ENCODE data around the gene RNF180. TPM values are rescaled to one million over a fixed set of nuclear protein-coding genes. Genes with fewer than 3 reads are reported as not detected.

RNF180 gene, protein sequence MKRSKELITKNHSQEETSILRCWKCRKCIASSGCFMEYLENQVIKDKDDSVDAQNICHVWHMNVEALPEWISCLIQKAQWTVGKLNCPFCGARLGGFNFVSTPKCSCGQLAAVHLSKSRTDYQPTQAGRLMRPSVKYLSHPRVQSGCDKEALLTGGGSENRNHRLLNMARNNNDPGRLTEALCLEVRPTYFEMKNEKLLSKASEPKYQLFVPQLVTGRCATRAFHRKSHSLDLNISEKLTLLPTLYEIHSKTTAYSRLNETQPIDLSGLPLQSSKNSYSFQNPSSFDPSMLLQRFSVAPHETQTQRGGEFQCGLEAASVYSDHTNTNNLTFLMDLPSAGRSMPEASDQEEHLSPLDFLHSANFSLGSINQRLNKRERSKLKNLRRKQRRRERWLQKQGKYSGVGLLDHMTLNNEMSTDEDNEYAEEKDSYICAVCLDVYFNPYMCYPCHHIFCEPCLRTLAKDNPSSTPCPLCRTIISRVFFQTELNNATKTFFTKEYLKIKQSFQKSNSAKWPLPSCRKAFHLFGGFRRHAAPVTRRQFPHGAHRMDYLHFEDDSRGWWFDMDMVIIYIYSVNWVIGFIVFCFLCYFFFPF
- polyA plus RNA-seq (2012; ENCODE audit: missing spikeins): 0.98 TPM

DNA sequence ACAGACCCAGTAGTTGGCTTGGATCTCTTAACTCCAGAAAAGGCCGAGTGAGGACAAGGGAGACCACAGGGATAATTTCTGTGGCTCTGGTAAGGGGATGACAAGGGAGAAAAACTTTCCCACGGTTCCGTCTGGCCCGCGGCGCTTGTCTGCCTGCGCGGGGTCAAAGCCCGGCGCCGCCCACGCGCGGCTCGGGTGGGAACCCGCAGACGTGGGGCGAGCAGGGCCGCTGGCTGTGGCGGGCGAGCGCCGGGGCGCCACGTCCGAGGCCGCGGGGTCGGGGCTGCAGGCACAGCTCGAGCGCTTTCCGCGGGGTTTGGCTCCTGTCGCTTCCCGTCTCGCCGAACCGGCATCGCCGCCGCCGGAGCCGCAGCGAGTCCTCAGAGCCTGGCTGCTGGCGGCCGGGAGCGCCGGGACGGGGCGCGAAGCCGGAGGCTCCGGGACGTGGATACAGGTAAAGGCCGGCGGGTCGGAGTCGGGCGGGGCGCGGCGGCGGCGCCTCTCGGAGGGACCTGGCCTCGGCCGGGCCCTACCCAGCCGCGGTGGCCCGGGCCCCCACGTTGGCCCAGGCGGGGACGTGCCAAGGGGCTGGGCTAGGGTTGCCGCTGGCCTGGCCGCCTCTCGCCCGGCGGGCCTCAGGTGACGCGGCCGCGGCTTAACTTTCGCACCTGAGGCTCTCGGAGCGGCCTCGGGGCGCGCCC lies at the start of gene RNF180:
Gene RNF180 (plus strand): TSS at position 344 of the 701 bp plus-strand sequence. CDS start 34,965 bp downstream, outside the sequence.
- no peak for DNase-seq (ENCODE audit: insufficient read length)
- no peak for FAIRE-seq

GRCh38 chr5:64125521-64125920 lies 40.1 kb upstream of the RNF180 start:
- DNase-seq (ENCODE audit: insufficient read length) (no peak), FAIRE-seq (no peak)
- TF ChIP-seq POLR2AphosphoS5 (IDR thresholded peaks at IDR 0.05; ENCODE audit: low read depth, low read length): no peak
- TF ChIP-seq TAF1 (IDR thresholded peaks at IDR 0.05; ENCODE audit: borderline replicate concordance, low read depth, low read length): no peak
- no peak for TF ChIP-seq POLR2A (IDR thresholded peaks at IDR 0.05; ENCODE audit: low read depth, low read length)

More for the DNA sequence above, at the start of gene RNF180:
- no peak for TF ChIP-seq TAF1 (IDR thresholded peaks at IDR 0.05; ENCODE audit: borderline replicate concordance, low read depth, low read length)
- TF ChIP-seq POLR2AphosphoS5 (IDR thresholded peaks at IDR 0.05; ENCODE audit: low read depth, low read length): no peak
- no peak for TF ChIP-seq POLR2A (IDR thresholded peaks at IDR 0.05; ENCODE audit: low read depth, low read length)

- FAIRE-seq (no peak), DNase-seq (ENCODE audit: insufficient read length) (no peak)
- TF ChIP-seq POLR2AphosphoS5 (IDR thresholded peaks at IDR 0.05; ENCODE audit: low read depth, low read length) (no peak), POLR2A (IDR thresholded peaks at IDR 0.05; ENCODE audit: low read depth, low read length) (no peak), TAF1 (IDR thresholded peaks at IDR 0.05; ENCODE audit: borderline replicate concordance, low read depth, low read length) (no peak)
Observed at GRCh38 chr5:64126202-64126741, 39.4 kb upstream of the RNF180 start.

- DNase-seq (ENCODE audit: insufficient read length) (no peak), FAIRE-seq (no peak)
- TF ChIP-seq TAF1 (IDR thresholded peaks at IDR 0.05; ENCODE audit: borderline replicate concordance, low read depth, low read length) (no peak), POLR2AphosphoS5 (IDR thresholded peaks at IDR 0.05; ENCODE audit: low read depth, low read length) (no peak), POLR2A (IDR thresholded peaks at IDR 0.05; ENCODE audit: low read depth, low read length) (no peak)
Observed at GRCh38 chr5:64140018-64140417, 25.6 kb upstream of the RNF180 start.

GRCh38 chr5:64144425-64145215 lies 21.0 kb upstream of the RNF180 start:
- no peak for DNase-seq (ENCODE audit: insufficient read length)
- TF ChIP-seq POLR2A (IDR thresholded peaks at IDR 0.05; ENCODE audit: low read depth, low read length): no peak
- no peak for TF ChIP-seq POLR2AphosphoS5 (IDR thresholded peaks at IDR 0.05; ENCODE audit: low read depth, low read length)
- no peak for TF ChIP-seq TAF1 (IDR thresholded peaks at IDR 0.05; ENCODE audit: borderline replicate concordance, low read depth, low read length)
- no peak for FAIRE-seq

- DNase-seq (ENCODE audit: insufficient read length) (no peak), FAIRE-seq (no peak)
- TF ChIP-seq TAF1 (IDR thresholded peaks at IDR 0.05; ENCODE audit: borderline replicate concordance, low read depth, low read length) (no peak), POLR2AphosphoS5 (IDR thresholded peaks at IDR 0.05; ENCODE audit: low read depth, low read length) (no peak), POLR2A (IDR thresholded peaks at IDR 0.05; ENCODE audit: low read depth, low read length) (no peak)
Observed at GRCh38 chr5:64145216-64145895, 20.3 kb upstream of the RNF180 start.

DNA sequence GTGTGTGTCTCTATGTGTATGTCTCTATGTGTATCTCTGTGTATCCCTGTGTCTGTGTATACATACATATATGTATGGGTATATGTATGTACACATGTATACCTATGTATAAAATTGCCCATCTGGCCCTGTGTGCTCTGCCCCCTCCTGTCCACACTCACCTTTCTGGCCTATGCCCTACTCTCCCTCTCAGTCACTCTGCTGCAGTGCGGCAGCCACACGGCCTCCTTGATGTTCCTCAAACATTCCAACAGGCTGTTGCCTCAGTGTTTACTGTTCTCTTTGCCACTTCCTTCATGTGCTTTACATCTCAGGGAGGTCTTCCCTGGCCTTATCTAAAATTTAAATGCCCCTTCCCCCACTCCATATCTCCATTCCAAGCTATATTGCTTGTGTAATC lies 18.3 kb upstream of the RNF180 start:
- no peak for FAIRE-seq
- no peak for DNase-seq (ENCODE audit: insufficient read length)
- no peak for TF ChIP-seq POLR2AphosphoS5 (IDR thresholded peaks at IDR 0.05; ENCODE audit: low read depth, low read length)
- no peak for TF ChIP-seq TAF1 (IDR thresholded peaks at IDR 0.05; ENCODE audit: borderline replicate concordance, low read depth, low read length)
- TF ChIP-seq POLR2A (IDR thresholded peaks at IDR 0.05; ENCODE audit: low read depth, low read length): no peak

DNA sequence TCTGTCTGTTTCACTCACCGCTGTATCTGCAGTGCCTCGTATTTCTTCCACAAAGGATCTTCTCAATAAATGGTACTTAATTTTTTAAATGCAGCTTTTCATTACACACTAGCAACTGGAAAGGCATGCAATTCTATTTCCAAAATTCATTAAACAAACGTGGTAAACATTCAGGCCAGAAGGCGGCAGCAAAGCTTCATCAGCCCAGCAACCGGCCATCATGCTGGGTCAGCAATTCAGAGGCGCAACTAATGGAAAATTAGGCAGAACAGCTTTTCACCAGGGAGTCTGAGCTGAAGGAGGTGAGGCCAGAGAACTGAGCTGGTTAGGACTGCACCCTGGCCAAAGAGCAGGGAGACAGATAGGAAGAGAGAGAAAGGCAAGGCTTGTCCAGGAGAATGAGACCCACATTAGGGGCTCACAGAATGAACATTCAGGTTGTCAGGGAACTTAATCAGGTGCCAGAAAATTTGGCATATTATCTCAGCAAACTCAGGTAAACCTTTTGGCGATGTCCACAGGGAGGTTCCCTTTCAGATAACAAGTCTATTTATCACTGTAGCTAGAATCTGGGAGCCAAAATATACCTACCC lies 17.7 kb upstream of the RNF180 start:
- no peak for TF ChIP-seq POLR2A (IDR thresholded peaks at IDR 0.05; ENCODE audit: low read depth, low read length)
- no peak for TF ChIP-seq TAF1 (IDR thresholded peaks at IDR 0.05; ENCODE audit: borderline replicate concordance, low read depth, low read length)
- TF ChIP-seq POLR2AphosphoS5 (IDR thresholded peaks at IDR 0.05; ENCODE audit: low read depth, low read length): no peak
- DNase-seq (ENCODE audit: insufficient read length) (no peak), FAIRE-seq (peak; percentile 79)

DNA sequence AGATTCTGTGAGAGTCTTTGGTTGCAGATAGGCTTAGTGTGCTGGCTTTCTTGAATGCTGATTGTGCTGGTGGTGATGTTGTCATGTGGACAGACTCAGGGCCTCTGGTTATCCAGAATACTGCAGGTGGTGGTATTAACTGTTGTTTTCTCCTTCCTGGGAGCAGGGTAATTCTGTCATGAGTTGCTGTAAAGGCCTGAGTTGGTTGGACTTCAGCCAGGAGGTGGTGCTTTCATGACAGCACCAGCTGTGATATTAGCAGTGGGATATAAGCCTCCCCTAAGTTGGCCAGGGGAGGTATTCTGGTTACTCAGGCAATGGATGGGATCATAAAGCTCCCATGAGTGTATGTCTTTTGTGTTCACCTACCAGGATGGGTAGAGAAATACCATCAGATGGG lies 16.4 kb upstream of the RNF180 start:
- FAIRE-seq (no peak), DNase-seq (ENCODE audit: insufficient read length) (no peak)
- TF ChIP-seq POLR2A (IDR thresholded peaks at IDR 0.05; ENCODE audit: low read depth, low read length): no peak
- no peak for TF ChIP-seq TAF1 (IDR thresholded peaks at IDR 0.05; ENCODE audit: borderline replicate concordance, low read depth, low read length)
- TF ChIP-seq POLR2AphosphoS5 (IDR thresholded peaks at IDR 0.05; ENCODE audit: low read depth, low read length): no peak
